ENCODE results near the gene CXorf51A.
"Not testable (repeated sequence)": the region's sequence is repeated elsewhere in the genome, so short reads cannot be mapped to it uniquely, and the experiment has no call there.

CXorf51A gene

DNA sequence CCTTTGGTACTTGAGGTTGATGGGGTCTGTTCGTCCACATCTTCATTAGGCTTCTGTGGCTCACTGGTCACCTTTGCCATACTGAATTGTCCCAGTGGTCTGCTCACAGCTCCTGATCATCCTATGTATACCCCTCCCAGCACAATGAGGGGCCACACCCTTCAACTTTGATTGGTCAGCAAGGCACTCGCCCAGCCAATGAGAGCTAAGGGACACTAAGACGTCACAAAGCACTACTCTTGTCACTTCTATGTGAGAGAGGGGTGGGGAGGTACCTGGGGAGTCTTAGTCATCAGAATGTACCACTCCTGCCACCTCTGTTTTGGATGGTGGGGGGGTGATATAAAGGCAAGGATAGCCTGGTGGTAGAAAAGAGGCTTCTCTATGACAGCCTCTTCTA, at the start of gene CXorf51A:
CXorf51A (minus strand) TSS at position 101 of the 400 bp plus-strand sequence; CDS start at position 80, 21 bp downstream.
- not testable (repeated sequence) for DNase-seq (ENCODE audit: low read depth, low spot score)

DNA sequence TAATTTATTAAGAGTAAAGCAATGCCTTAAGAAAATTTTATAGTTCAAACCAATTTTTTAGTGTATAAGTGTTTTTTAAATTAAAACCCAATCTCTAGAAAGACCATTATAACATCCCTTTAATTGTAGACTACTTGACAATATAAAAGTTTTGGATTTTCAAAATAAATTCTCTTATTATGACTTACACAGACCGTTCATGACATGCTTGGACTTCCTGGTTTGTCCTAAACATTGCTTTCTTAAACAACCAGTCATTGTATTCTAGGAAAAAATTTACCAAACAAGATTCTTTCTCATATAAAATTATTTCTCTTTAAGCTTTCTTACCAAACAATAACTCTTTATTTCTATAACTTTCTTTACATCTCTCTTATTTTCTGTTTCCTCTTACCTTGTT, 49.0 kb upstream of the CXorf51A start:
- DNase-seq (ENCODE audit: low read depth, low spot score): no peak

DNA sequence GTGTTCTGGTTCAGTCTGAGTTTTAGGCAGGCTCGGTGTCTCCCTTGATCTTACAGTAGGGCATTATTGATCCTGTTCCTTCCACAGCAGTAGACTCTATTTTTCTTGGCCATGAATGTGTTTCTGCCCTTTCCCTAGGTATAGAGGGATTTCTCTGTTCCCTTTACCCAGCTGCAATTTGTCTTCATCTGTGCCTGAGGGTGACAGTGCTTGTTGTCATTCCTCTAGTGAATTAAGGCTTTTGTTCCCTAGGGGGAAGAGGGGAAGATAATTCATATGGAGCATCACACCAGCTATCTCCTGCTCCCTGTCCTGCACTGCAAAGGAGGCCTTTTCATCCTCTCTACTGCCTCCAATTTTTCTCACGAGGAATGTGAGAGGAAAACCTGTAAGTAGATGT, 39.7 kb upstream of the CXorf51A start:
- DNase-seq (ENCODE audit: low read depth, low spot score): no peak

DNA sequence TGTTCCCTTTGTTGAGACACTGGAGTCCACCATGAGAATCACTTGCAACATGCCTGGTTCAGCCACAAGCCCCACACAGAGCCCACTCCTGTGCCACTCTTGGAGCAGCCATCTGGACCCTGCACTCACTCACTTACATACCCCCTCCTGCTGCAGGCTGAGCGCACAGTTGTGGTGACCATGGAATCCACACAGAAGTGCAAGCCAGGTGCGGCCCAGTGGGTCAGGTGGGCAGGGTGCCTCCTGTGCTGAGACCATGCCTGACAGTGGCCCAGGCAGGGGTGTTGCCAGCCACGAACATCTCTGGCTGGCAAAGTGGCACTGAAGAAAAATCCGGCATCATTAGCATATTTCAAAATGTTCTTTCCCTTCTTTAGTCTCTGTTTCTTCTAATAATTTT, 17.4 kb upstream of the CXorf51A start:
- no peak for DNase-seq (ENCODE audit: low read depth, low spot score)

DNA sequence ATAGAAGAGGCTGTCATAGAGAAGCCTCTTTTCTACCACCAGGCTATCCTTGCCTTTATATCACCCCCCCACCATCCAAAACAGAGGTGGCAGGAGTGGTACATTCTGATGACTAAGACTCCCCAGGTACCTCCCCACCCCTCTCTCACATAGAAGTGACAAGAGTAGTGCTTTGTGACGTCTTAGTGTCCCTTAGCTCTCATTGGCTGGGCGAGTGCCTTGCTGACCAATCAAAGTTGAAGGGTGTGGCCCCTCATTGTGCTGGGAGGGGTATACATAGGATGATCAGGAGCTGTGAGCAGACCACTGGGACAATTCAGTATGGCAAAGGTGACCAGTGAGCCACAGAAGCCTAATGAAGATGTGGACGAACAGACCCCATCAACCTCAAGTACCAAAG, 5.1 kb downstream of the CXorf51A start, which contains the start of gene CXorf51B:
CXorf51B (plus strand) TSS at position 301 of the 400 bp plus-strand sequence; CDS start at position 322, 21 bp downstream.
- not testable (repeated sequence) for DNase-seq (ENCODE audit: low read depth, low spot score)

Measured in activated CD4-positive, CD25-positive, alpha-beta regulatory T cell treated with anti-CD3 and anti-CD28 coated beads, Interleukin-2, amount 50 U/mL, for 16 hours (primary cell).